DND-41 (cell line): ENCODE measurements around the gene SGCB.

ENCODE experiments used
- CTCF ChIP-seq: IDR thresholded peaks from 2 replicates; pipeline ENCODE4 v1.5.1; 2012; ENCODE audit warnings: borderline replicate concordance, low read length, moderate library complexity, mild to moderate bottlenecking; ENCODE audit not compliant: poor library complexity, severe bottlenecking; ENCODE audit errors: extremely low read depth
- EZH2 ChIP-seq: IDR thresholded peaks from 3 replicates; pipeline ENCODE4 v1.6.1; 2012; ENCODE audit warnings: borderline replicate concordance, low read depth, mild to moderate bottlenecking, moderate library complexity, low read length, inconsistent platforms; ENCODE audit not compliant: severe bottlenecking

GRCh38 chr4:52005604-52006273 is 32.4 kb downstream of the SGCB start:
- TF ChIP-seq CTCF (no peak), EZH2 (no peak)
